Osteocyte (in vitro differentiated cells): ENCODE data around the gene RHBG. TPM values are rescaled to one million over a fixed set of nuclear protein-coding genes. Genes with fewer than 3 reads are reported as not detected.

Experiments used
- DNase-seq: peaks from one replicate; pipeline ENCODE4 v3.0.0; 2021; ENCODE audit warnings: mixed read lengths; ENCODE audit not compliant: unreplicated experiment; ENCODE audit errors: extremely low spot score
- H3K27ac Mint-ChIP-seq: one replicate; pipeline ENCODE4 v1.8.0; 2021; ENCODE audit warnings: mild to moderate bottlenecking, mixed read lengths; ENCODE audit not compliant: unreplicated experiment
- H3K27me3 Mint-ChIP-seq: one replicate; pipeline ENCODE4 v1.8.0; 2021; ENCODE audit warnings: mixed read lengths; ENCODE audit not compliant: unreplicated experiment
- H3K36me3 Mint-ChIP-seq: one replicate; pipeline ENCODE4 v1.8.0; 2021; ENCODE audit warnings: mixed read lengths; ENCODE audit not compliant: unreplicated experiment
- H3K4me1 Mint-ChIP-seq: one replicate; pipeline ENCODE4 v1.8.0; 2021; ENCODE audit warnings: mixed read lengths; ENCODE audit not compliant: unreplicated experiment
- H3K4me3 Mint-ChIP-seq: one replicate; pipeline ENCODE4 v1.8.0; 2021; ENCODE audit warnings: mild to moderate bottlenecking, moderate library complexity, mixed read lengths; ENCODE audit not compliant: unreplicated experiment
- H3K9me3 Mint-ChIP-seq: one replicate; pipeline ENCODE4 v1.8.0; 2021; ENCODE audit warnings: mixed read lengths; ENCODE audit not compliant: unreplicated experiment
- CTCF ChIP-seq: fragments of 200-600 bp; sonication (generic); IDR thresholded peaks from 2 replicates; pipeline ENCODE4 v1.5.0; 2021; ENCODE audit warnings: antibody characterized with exemption, mild to moderate bottlenecking, moderate library complexity
- total RNA-seq: library from RNA; stranded (reverse); gene quantifications from 2 replicates; pipeline ENCODE4 v1.2.1, GENCODE V29; 2021

The RHBG gene
- total RNA-seq, 1 donor from 2014 or later, result not detected

- no peak for DNase-seq
- Mint-ChIP-seq H3K36me3 (no peaks in the 10 kb centered on the region), H3K4me3 (no peak overlapping the region), H3K4me1 (no peaks in the 10 kb centered on the region), H3K27me3 (peaks cover 81% of the 10 kb centered on the region), H3K9me3 (no peaks in the 10 kb centered on the region), H3K27ac (no peak overlapping the region)
- TF ChIP-seq CTCF, result no peak
These were observed 41.2 kb downstream of the RHBG start for GRCh38 chr1:156410238-156410637.

GRCh38 chr1:156410740-156411139, 41.7 kb downstream of the RHBG start:
- Mint-ChIP-seq H3K36me3 (no peaks in the 10 kb centered on the region), H3K4me1 (no peaks in the 10 kb centered on the region), H3K27me3 (peaks cover 80% of the 10 kb centered on the region), H3K27ac (no peak overlapping the region), H3K9me3 (no peaks in the 10 kb centered on the region), H3K4me3 (no peak overlapping the region)
- TF ChIP-seq CTCF, result no peak
- no peak for DNase-seq

GRCh38 chr1:156412653-156413321, 43.8 kb downstream of the RHBG start:
- no peaks in the 10 kb centered on the region for H3K36me3 Mint-ChIP-seq

GRCh38 chr1:156413391-156414246, 44.6 kb downstream of the RHBG start:
- H3K4me3 Mint-ChIP-seq, result no peak overlapping the region
- H3K4me1 Mint-ChIP-seq, result no peaks in the 10 kb centered on the region
- peaks cover 83% of the 10 kb centered on the region for H3K27me3 Mint-ChIP-seq
- no peak for DNase-seq
- H3K27ac Mint-ChIP-seq, result no peak overlapping the region
- H3K9me3 Mint-ChIP-seq, result no peaks in the 10 kb centered on the region
- TF ChIP-seq CTCF, result no peak
- H3K36me3 Mint-ChIP-seq, result no peaks in the 10 kb centered on the region

More at GRCh38 chr1:156412653-156413321, 43.8 kb downstream of the RHBG start:
- Mint-ChIP-seq H3K27ac (no peak overlapping the region), H3K9me3 (no peaks in the 10 kb centered on the region), H3K27me3 (peaks cover 83% of the 10 kb centered on the region), H3K4me3 (no peak overlapping the region), H3K4me1 (no peaks in the 10 kb centered on the region)
- TF ChIP-seq CTCF, result no peak
- DNase-seq, result no peak

- H3K4me1 Mint-ChIP-seq, result no peaks in the 10 kb centered on the region
- no peaks in the 10 kb centered on the region for H3K36me3 Mint-ChIP-seq
- peaks cover 84% of the 10 kb centered on the region for H3K27me3 Mint-ChIP-seq
- no peak overlapping the region for H3K4me3 Mint-ChIP-seq
- no peak overlapping the region for H3K27ac Mint-ChIP-seq
- no peak for DNase-seq
- H3K9me3 Mint-ChIP-seq, result no peaks in the 10 kb centered on the region
- no peak for TF ChIP-seq CTCF
These were observed 45.6 kb downstream of the RHBG start for GRCh38 chr1:156414461-156415064.
